Karpas-422 (cell line): ENCODE data around the gene SERAC1. TPM values are rescaled to one million over a fixed set of nuclear protein-coding genes. Genes with fewer than 3 reads are reported as not detected.

Experiments used
- DNase-seq: peaks from one replicate; pipeline ENCODE4 v3.0.0-alpha.2; 2015
- H2AFZ ChIP-seq: fragments of 200-600 bp; sonication (generic); 2 replicates; pipeline ENCODE4 v1.6.1; 2014; ENCODE audit warnings: antibody characterized with exemption, low read length, mixed read lengths
- H3K27ac ChIP-seq: fragments of 200-600 bp; sonication (generic); 2 replicates; pipeline ENCODE4 v1.5.1; 2014; ENCODE audit warnings: mild to moderate bottlenecking, low read length, moderate library complexity
- H3K27me3 ChIP-seq: fragments of 200-600 bp; sonication (generic); 2 replicates; pipeline ENCODE4 v1.6.1; 2014; ENCODE audit warnings: low read length, mixed read lengths
- H3K36me3 ChIP-seq: fragments of 200-600 bp; sonication (generic); 2 replicates; pipeline ENCODE4 v1.6.1; 2014; ENCODE audit warnings: low read length, mixed read lengths; ENCODE audit not compliant: insufficient read depth
- H3K4me1 ChIP-seq: fragments of 200-600 bp; sonication (generic); 2 replicates; pipeline ENCODE4 v1.6.1; 2014; ENCODE audit warnings: mild to moderate bottlenecking, low read length, mixed read lengths
- H3K4me2 ChIP-seq: fragments of 200-600 bp; sonication (generic); 2 replicates; pipeline ENCODE4 v1.6.1; 2014; ENCODE audit warnings: low read length, low read depth, mild to moderate bottlenecking; ENCODE audit not compliant: poor library complexity, severe bottlenecking
- H3K4me3 ChIP-seq: fragments of 200-600 bp; sonication (generic); 2 replicates; pipeline ENCODE4 v1.5.1; 2014; ENCODE audit warnings: mild to moderate bottlenecking, antibody characterized with exemption, low read length, mixed read lengths
- H3K79me2 ChIP-seq: fragments of 200-600 bp; sonication (generic); 2 replicates; pipeline ENCODE4 v1.6.1; 2014; ENCODE audit warnings: mild to moderate bottlenecking, low read length, mixed read lengths
- H3K9ac ChIP-seq: fragments of 200-600 bp; sonication (generic); 2 replicates; pipeline ENCODE4 v1.6.0; 2014; ENCODE audit warnings: low read length
- H3K9me2 ChIP-seq: fragments of 200-600 bp; sonication (generic), shearing (Covaris generic); replicated peaks from 2 replicates; pipeline ENCODE4 v1.6.0; 2014; ENCODE audit warnings: mild to moderate bottlenecking, low read length, moderate library complexity; ENCODE audit not compliant: insufficient read depth
- H3K9me3 ChIP-seq: fragments of 300-700, 200-600 bp; sonication (generic); 2 replicates; pipeline ENCODE4 v1.6.1; 2014; ENCODE audit warnings: low read length, mixed read lengths
- H4K20me1 ChIP-seq: fragments of 200-600 bp; sonication (generic); 2 replicates; pipeline ENCODE4 v1.6.1; 2014; ENCODE audit warnings: mild to moderate bottlenecking, antibody characterized with exemption, low read length, low read depth; ENCODE audit not compliant: insufficient read depth
- total RNA-seq: library from RNA; depleted of rRNA; stranded (reverse); fragments of >200 nt; shearing (Covaris generic); gene quantifications from 2 replicates; pipeline ENCODE4 v1.2.3, GENCODE V29; 2014; ENCODE audit warnings: low replicate concordance

Gene SERAC1
- total RNA-seq, 1 experiment from 2014 or later = 3.6 TPM

DNA sequence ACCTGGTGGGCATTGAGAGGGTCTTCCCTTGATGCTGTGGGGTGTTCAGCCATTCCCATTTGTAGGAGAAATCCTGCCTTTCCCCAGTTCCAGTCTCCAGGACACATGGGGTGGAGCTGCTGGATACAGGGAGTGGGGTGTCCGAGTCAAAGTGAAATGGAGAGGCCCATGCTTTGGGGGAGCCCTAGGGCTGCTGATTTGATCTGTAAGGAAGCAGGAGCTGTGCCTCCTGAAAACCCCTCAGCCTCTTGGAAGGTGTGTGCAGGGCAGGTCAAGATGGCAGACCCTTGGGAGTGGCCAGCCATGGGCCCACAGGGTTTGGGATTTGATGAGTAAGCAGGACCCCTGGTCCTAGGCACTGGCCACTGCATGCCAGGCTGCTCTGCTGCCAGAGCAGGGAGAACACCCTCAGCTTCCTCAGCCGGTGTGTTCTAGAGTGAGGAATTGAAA, 82.0 kb downstream of the SERAC1 start:
- DNase-seq = no peak
- no peaks in the 10 kb centered on the region for H3K9me2 ChIP-seq

GRCh38 chr6:158085261-158086053, 82.6 kb downstream of the SERAC1 start:
- H2AFZ ChIP-seq = no peak overlapping the region
- no peaks in the 10 kb centered on the region for H3K4me1 ChIP-seq
- H3K9ac ChIP-seq = no peak overlapping the region
- no peaks in the 10 kb centered on the region for H4K20me1 ChIP-seq
- H3K9me3 ChIP-seq = no peaks in the 10 kb centered on the region
- H3K36me3 ChIP-seq = no peaks in the 10 kb centered on the region
- no peak for DNase-seq
- H3K9me2 ChIP-seq = no peaks in the 10 kb centered on the region
- no peak overlapping the region for H3K4me3 ChIP-seq
- H3K79me2 ChIP-seq = no peaks in the 10 kb centered on the region
- no peaks in the 10 kb centered on the region for H3K27me3 ChIP-seq
- no peak overlapping the region for H3K27ac ChIP-seq
- H3K4me2 ChIP-seq = no peak overlapping the region

More for the DNA sequence above, 82.0 kb downstream of the SERAC1 start:
- Histone ChIP-seq H3K4me3 (no peak overlapping the region), H4K20me1 (no peaks in the 10 kb centered on the region), H3K9me3 (no peaks in the 10 kb centered on the region), H3K27me3 (no peaks in the 10 kb centered on the region), H3K36me3 (no peaks in the 10 kb centered on the region), H3K27ac (no peak overlapping the region), H3K79me2 (no peaks in the 10 kb centered on the region), H3K4me1 (no peaks in the 10 kb centered on the region), H2AFZ (no peak overlapping the region), H3K4me2 (no peak overlapping the region), H3K9ac (no peak overlapping the region)

GRCh38 chr6:158083455-158084325, 84.4 kb downstream of the SERAC1 start:
- Histone ChIP-seq H4K20me1 (no peaks in the 10 kb centered on the region), H3K36me3 (no peaks in the 10 kb centered on the region), H3K4me1 (no peaks in the 10 kb centered on the region), H3K9me2 (no peaks in the 10 kb centered on the region), H3K27ac (no peak overlapping the region), H2AFZ (no peak overlapping the region), H3K4me3 (no peak overlapping the region), H3K9ac (no peak overlapping the region), H3K79me2 (no peaks in the 10 kb centered on the region), H3K27me3 (no peaks in the 10 kb centered on the region), H3K4me2 (no peak overlapping the region), H3K9me3 (no peaks in the 10 kb centered on the region)
- DNase-seq = no peak

- no peaks in the 10 kb centered on the region for H3K9me3 ChIP-seq
- no peak for DNase-seq
- no peaks in the 10 kb centered on the region for H3K4me1 ChIP-seq
- H3K4me3 ChIP-seq = no peak overlapping the region
- no peaks in the 10 kb centered on the region for H3K79me2 ChIP-seq
- H3K9me2 ChIP-seq = no peaks in the 10 kb centered on the region
- no peaks in the 10 kb centered on the region for H3K36me3 ChIP-seq
- no peaks in the 10 kb centered on the region for H4K20me1 ChIP-seq
- H3K9ac ChIP-seq = no peak overlapping the region
- H3K4me2 ChIP-seq = no peak overlapping the region
- no peaks in the 10 kb centered on the region for H3K27me3 ChIP-seq
- H3K27ac ChIP-seq = no peak overlapping the region
- H2AFZ ChIP-seq = no peak overlapping the region
Measured at GRCh38 chr6:158081657-158081935, 86.5 kb downstream of the SERAC1 start.

DNA sequence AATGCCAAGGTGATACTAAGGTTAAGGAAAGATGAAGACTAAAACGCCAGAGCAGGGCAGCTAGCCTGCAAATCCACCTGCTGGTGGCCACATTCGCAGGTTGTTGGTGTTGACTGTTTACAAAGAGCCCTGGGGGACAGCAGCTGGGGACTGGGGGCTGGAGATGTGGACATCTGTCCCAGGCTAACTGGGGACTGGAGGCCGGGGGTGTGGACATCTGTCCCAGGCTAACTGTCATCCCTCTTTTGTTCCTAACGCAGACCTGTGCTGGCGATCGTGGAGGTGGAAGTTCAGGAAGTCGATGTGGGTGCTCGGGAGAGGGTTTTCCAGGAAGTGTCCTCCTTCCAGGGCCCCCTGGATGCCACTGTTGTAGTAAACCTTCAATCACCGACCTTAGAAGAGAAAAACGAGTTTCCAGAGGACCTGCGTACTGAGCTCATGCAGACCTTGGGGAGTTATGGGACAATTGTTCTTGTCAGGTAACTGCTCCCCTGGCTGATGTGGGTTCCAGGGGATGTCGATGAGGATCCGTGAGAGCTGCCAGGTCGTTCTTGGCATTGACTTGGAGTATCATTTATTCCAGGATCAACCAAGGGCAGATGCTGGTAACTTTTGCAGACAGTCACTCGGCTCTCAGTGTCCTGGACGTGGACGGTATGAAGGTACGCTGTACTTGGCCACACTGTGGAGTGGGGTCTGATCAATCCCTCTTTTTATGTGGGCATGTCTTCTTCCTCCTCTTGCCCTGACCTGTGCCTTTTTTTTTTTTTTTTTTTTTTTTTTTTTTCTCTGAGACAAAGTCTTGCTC, 87.0 kb downstream of the SERAC1 start:
- Histone ChIP-seq H3K27me3 (no peaks in the 10 kb centered on the region), H3K9ac (no peak overlapping the region), H3K4me1 (no peaks in the 10 kb centered on the region), H3K4me3 (no peak overlapping the region), H3K36me3 (no peaks in the 10 kb centered on the region), H3K9me3 (no peaks in the 10 kb centered on the region), H3K9me2 (no peaks in the 10 kb centered on the region), H3K79me2 (no peaks in the 10 kb centered on the region), H4K20me1 (no peaks in the 10 kb centered on the region), H3K4me2 (no peak overlapping the region), H3K27ac (no peak overlapping the region), H2AFZ (no peak overlapping the region)
- DNase-seq = no peak

GRCh38 chr6:158078320-158078719, 89.7 kb downstream of the SERAC1 start:
- Histone ChIP-seq H3K4me2 (no peak overlapping the region), H3K9me3 (no peaks in the 10 kb centered on the region), H3K4me1 (no peaks in the 10 kb centered on the region), H3K9ac (no peak overlapping the region), H3K36me3 (no peaks in the 10 kb centered on the region), H2AFZ (no peak overlapping the region), H3K27ac (no peak overlapping the region), H3K9me2 (no peaks in the 10 kb centered on the region), H4K20me1 (no peaks in the 10 kb centered on the region), H3K4me3 (no peak overlapping the region), H3K79me2 (no peaks in the 10 kb centered on the region), H3K27me3 (no peaks in the 10 kb centered on the region)
- DNase-seq = no peak

- no peaks in the 10 kb centered on the region for H3K4me1 ChIP-seq
- H4K20me1 ChIP-seq = no peaks in the 10 kb centered on the region
- no peak overlapping the region for H2AFZ ChIP-seq
- no peaks in the 10 kb centered on the region for H3K9me2 ChIP-seq
- no peaks in the 10 kb centered on the region for H3K9me3 ChIP-seq
- H3K79me2 ChIP-seq = no peaks in the 10 kb centered on the region
- H3K4me3 ChIP-seq = no peak overlapping the region
- H3K36me3 ChIP-seq = no peaks in the 10 kb centered on the region
- no peaks in the 10 kb centered on the region for H3K27me3 ChIP-seq
- no peak for DNase-seq
- H3K4me2 ChIP-seq = no peak overlapping the region
- H3K27ac ChIP-seq = no peak overlapping the region
- H3K9ac ChIP-seq = no peak overlapping the region
Measured at GRCh38 chr6:158077676-158078075, 90.4 kb downstream of the SERAC1 start.

DNA sequence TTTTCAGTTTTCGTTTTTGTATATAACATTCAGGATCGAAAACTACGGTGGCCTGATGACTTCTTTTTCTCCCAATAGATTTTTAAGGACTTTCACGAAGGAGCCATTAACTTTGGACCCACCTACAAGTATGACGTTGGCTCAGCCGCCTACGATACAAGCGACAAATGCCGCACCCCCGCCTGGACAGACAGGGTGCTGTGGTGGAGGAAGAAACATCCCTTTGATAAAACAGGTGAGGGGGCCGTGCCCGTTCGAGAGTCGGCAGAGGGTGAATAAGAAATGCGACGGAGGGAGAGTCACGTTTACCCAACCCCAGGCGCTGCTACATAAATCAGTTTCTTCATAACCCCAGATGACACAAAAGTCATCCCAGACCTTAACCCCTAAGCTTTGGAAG, 91.5 kb downstream of the SERAC1 start:
- H3K4me2 ChIP-seq = no peak overlapping the region
- H3K9ac ChIP-seq = no peak overlapping the region
- H3K9me2 ChIP-seq = no peaks in the 10 kb centered on the region
- no peaks in the 10 kb centered on the region for H3K4me1 ChIP-seq
- no peaks in the 10 kb centered on the region for H3K27me3 ChIP-seq
- no peaks in the 10 kb centered on the region for H3K36me3 ChIP-seq
- no peak overlapping the region for H3K4me3 ChIP-seq
- no peaks in the 10 kb centered on the region for H3K79me2 ChIP-seq
- DNase-seq = no peak
- no peak overlapping the region for H2AFZ ChIP-seq
- H3K9me3 ChIP-seq = no peaks in the 10 kb centered on the region
- H4K20me1 ChIP-seq = no peaks in the 10 kb centered on the region
- no peak overlapping the region for H3K27ac ChIP-seq
